ENCODE results near the gene GCKR.

The GCKR gene

DNA sequence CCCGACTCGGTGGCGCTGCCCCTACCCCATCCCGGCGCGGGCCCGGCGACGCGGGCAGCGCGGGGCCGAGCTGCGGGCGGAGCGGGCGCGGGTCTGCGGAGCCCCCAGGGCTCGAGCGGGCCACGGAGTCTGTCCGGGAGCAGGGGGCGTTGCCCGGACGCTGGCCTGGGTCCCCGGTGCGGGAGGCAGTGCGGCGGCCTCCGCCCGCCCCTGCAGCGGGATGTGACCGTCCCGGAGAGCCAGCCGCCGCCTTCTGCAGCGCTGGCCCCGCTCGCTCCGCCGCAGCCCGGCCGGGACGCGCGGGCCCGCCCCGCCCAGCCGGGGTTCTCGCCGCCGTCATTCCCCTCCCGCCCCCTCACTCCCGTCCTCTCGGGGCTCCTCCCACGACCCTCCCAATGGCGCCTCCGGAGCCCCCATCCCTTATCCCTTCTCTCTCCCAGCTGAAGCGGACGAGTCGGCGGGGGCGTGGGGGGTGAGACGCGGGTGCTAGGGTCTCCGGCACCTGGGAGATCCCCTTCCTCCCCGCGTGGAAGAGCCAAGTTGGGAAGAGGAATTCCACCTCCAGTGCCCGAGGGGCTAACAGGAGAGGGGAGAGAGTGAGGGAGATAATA is 1.6 kb upstream of the GCKR start, which contains the start of gene FNDC4:
TSS of gene FNDC4 (minus strand) at position 257 of the 611 bp plus-strand sequence. CDS start 521 bp downstream, outside the sequence.
- TF ChIP-seq, protein P1, sequence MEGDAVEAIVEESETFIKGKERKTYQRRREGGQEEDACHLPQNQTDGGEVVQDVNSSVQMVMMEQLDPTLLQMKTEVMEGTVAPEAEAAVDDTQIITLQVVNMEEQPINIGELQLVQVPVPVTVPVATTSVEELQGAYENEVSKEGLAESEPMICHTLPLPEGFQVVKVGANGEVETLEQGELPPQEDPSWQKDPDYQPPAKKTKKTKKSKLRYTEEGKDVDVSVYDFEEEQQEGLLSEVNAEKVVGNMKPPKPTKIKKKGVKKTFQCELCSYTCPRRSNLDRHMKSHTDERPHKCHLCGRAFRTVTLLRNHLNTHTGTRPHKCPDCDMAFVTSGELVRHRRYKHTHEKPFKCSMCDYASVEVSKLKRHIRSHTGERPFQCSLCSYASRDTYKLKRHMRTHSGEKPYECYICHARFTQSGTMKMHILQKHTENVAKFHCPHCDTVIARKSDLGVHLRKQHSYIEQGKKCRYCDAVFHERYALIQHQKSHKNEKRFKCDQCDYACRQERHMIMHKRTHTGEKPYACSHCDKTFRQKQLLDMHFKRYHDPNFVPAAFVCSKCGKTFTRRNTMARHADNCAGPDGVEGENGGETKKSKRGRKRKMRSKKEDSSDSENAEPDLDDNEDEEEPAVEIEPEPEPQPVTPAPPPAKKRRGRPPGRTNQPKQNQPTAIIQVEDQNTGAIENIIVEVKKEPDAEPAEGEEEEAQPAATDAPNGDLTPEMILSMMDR (IDR thresholded peaks at IDR 0.05; ENCODE audit: borderline replicate concordance, insufficient read depth, low read depth, low read length), result no peak
- H3K4me3 ChIP-seq (ENCODE audit: low read depth, low read length), result no peak within 1 kb of the TSS

DNA sequence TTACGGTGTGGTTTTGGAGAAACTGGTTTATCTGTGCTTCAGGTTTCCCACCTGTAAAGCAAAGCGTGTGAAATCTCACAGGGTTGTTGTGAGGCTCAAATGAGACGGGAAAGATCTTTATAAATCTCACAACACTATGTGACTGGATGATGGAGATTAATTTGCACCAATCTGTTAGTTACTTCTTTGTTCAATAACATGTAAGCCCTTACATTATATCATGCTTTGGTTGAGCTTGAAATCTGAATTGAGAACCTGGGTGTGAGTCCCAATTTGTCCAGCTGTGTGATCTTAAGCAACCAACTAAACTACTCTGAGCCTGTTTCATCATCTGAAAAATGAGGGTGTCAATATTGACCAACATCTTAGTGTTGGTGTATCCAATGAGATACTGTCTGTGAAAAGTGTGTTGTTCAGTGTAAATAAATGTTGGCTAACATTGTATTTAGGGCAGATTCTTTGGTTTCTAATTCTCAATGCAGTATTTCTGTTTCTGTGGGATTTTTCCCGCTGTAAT is 741 bp upstream of the GCKR start:
- no peak overlapping the region for H3K4me3 ChIP-seq (ENCODE audit: low read depth, low read length)
- TF ChIP-seq, protein P1 (IDR thresholded peaks at IDR 0.05; ENCODE audit: borderline replicate concordance, insufficient read depth, low read depth, low read length), result no peak

DNA sequence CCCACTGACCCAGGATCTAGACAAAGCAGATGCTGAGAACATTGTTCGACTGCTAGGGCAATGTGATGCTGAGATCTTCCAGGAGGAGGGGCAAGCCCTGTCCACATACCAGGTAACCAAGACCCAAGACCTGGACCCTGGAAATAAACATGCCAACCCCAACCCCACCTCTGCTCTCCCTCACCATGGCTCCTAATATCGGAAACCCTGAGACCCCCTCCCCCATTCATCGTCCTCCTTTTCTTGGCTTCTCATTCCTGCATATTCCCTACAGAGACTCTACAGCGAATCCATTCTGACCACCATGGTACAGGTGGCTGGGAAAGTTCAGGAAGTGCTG is 619 bp downstream of the GCKR start:
- no peak overlapping the region for H3K4me3 ChIP-seq (ENCODE audit: low read depth, low read length)
- TF ChIP-seq, protein P1 (IDR thresholded peaks at IDR 0.05; ENCODE audit: borderline replicate concordance, insufficient read depth, low read depth, low read length), result no peak

DNA sequence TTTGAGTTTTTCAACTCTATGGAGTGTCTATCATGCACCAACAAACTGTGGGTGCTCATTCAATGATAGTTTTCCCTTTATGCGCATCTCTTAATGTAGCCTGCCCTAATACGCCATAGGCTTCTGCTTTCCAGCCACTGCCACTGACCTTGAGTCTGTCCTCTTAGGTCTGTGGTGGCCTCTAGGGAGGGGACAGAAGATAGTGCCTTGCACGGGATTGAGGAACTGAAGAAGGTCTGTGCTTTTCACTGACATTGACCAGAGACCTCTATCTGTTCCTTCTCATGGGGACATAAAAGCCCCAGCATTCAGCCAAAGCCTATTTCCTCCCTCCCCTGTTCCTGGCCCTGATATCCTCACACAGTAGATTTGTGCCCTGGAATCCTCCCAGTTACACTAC is 2.3 kb downstream of the GCKR start:
- H3K4me3 ChIP-seq (ENCODE audit: low read depth, low read length), result no peak overlapping the region
- TF ChIP-seq, protein P1 (IDR thresholded peaks at IDR 0.05; ENCODE audit: borderline replicate concordance, insufficient read depth, low read depth, low read length), result no peak

DNA sequence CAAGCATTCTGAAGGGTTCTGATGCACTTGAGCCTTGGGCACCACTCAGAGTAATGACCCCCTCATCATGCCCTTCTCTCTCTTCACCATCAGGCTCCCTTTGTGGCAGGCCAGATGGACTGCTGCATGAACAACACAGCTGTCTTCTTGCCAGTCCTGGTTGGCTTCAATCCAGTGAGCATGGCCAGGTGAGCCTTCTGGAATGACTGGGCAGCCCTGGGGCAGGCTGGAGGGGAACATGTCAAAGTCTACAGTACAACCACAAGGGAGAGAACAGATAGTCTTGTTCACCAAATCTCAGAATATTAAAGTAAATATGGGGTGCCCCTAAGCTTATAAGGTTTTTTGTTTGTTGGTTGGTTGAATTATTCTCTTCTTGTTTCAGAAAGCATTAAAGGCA is 4.4 kb downstream of the GCKR start:
- TF ChIP-seq, protein P1 (IDR thresholded peaks at IDR 0.05; ENCODE audit: borderline replicate concordance, insufficient read depth, low read depth, low read length), result no peak
- no peak overlapping the region for H3K4me3 ChIP-seq (ENCODE audit: low read depth, low read length)

DNA sequence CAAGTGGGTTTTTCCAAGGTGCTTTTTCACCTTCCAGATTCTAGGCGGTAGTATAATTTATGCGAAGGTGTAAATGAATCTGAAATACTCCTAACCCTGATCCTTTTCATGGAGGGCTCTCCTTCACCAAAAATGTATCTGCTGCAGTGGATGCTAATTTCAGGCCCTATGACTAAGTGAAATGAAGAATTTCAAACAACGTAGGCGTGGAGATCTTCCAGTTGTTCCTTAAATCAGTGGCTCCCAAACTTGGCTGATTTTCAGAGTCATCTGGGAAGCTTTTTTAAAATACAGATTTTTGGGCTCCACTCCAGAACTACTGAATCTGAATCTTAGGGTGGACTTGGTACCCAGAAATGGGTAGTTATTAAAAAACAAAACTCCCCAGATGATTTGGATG is 5.5 kb downstream of the GCKR start:
- no peak overlapping the region for H3K4me3 ChIP-seq (ENCODE audit: low read depth, low read length)
- TF ChIP-seq, protein P1 (IDR thresholded peaks at IDR 0.05; ENCODE audit: borderline replicate concordance, insufficient read depth, low read depth, low read length), result no peak

DNA sequence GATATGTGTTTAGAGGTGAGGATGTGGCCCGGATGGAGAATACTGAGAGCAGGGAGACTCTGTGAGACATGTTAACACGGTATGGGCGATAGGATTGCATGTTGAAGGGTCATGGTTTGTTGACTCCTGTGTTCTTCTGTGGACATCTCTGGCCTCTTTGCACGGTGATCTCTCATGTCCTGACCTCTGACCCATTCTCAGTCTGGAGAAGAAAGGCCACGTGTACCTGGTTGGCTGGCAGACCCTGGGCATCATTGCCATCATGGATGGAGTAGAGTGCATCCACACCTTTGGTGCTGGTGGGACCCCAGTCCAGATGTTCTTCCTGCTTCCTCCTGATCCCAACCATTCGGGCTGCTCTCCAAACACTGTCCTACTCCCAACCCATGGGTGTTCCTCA is 9.9 kb downstream of the GCKR start:
- TF ChIP-seq, protein P1 (IDR thresholded peaks at IDR 0.05; ENCODE audit: borderline replicate concordance, insufficient read depth, low read depth, low read length), result no peak
- no peak overlapping the region for H3K4me3 ChIP-seq (ENCODE audit: low read depth, low read length)

All from GM12875 (cell line).